Stimulated activated naive CD8-positive, alpha-beta T cell treated with anti-CD3 and anti-CD28 coated beads, Interleukin-15, Interleukin-2, amounts not matched to agents 100 ng/mL and 50 ng/mL, for 24 hours (primary cell): ENCODE results near the gene NANOS2.

ENCODE experiments used
- H3K27ac Mint-ChIP-seq: one replicate; pipeline ENCODE4 v1.8.0; 2021; ENCODE audit warnings: mild to moderate bottlenecking, mixed read lengths
- H3K27me3 Mint-ChIP-seq: one replicate; pipeline ENCODE4 v1.8.0; 2021; ENCODE audit warnings: mixed read lengths
- H3K36me3 Mint-ChIP-seq: one replicate; pipeline ENCODE4 v1.8.0; 2021; ENCODE audit warnings: low read depth, mixed read lengths
- H3K4me1 Mint-ChIP-seq: one replicate; pipeline ENCODE4 v1.8.0; 2021; ENCODE audit warnings: low read depth, mixed read lengths
- H3K4me3 Mint-ChIP-seq: one replicate; pipeline ENCODE4 v1.8.0; 2021; ENCODE audit warnings: mild to moderate bottlenecking, mixed read lengths
- H3K9me3 Mint-ChIP-seq: one replicate; pipeline ENCODE4 v1.8.0; 2021; ENCODE audit warnings: mixed read lengths

Gene NANOS2

DNA sequence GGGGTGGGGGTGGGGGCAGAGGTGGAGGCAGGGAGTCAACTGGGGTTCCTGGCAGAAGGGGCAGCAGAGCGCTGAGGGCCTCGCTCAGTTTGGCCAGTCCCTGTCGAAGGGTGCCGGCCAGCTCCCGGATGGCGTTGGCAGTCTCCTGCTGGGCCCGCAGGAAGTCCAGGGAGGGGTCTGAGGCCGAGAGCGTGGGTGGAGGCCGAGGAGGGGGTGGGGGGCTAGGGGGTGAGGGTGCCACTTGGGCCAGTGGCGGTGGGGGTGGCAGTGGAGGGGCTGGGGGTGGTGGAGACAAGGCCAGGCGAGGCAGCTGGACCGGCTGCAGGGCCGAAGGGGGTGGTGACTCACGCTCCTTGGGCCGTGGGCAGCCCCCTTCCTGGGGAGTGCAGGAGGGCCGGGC is 23.7 kb downstream of the NANOS2 start:
- Mint-ChIP-seq H3K4me1 (peaks cover 8% of the 10 kb centered on the region), H3K9me3 (no peaks in the 10 kb centered on the region)

DNA sequence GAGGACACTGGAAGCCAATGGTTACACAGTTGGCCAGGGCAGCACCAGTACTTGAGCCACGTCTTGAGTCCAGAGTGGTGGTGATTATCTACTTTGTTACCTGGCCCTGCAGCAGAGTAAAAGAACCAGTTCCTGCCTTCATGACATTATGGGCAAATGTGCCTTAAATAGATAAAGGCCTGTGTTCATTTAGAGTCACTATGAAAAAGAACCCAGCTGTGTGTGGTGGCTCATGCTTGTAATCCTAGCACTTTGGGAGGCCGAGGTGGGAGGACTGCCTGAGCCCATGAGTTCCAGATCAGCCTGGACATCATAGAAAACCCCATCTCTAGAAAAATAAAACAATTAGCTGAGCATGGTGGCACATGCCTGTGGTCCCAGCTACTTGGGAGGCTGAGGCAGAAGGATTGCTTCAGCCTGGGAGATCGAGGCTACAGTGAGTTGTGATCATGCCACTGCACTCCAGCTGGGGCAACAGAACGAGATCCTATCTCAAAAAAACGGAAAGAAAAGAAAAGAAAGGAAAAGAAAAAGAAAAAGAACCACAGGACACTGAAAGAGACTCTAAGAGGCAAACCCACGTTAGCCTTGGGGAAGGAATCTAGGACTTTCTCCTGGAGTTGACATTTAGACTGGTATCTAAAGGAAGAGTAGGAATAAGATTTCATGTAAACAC is 25.2 kb downstream of the NANOS2 start:
- Mint-ChIP-seq H3K27ac (peak overlapping the region; percentile 55), H3K9me3 (no peaks in the 10 kb centered on the region), H3K36me3 (no peaks in the 10 kb centered on the region), H3K27me3 (no peaks in the 10 kb centered on the region), H3K4me3 (no peak overlapping the region), H3K4me1 (peaks cover 13% of the 10 kb centered on the region)

More for the DNA sequence above, 23.7 kb downstream of the NANOS2 start:
- no peak overlapping the region for H3K27ac Mint-ChIP-seq
- no peaks in the 10 kb centered on the region for H3K27me3 Mint-ChIP-seq
- peaks cover 7% of the 10 kb centered on the region for H3K36me3 Mint-ChIP-seq
- no peak overlapping the region for H3K4me3 Mint-ChIP-seq

- H3K27me3 Mint-ChIP-seq: no peaks in the 10 kb centered on the region
- H3K4me1 Mint-ChIP-seq: peaks cover 25% of the 10 kb centered on the region
- H3K4me3 Mint-ChIP-seq: peak overlapping the region; percentile 88
- peak overlapping the region; percentile 92 for H3K27ac Mint-ChIP-seq
- H3K36me3 Mint-ChIP-seq: no peaks in the 10 kb centered on the region
- no peaks in the 10 kb centered on the region for H3K9me3 Mint-ChIP-seq
Observed at GRCh38 chr19:45887200-45887710, 27.3 kb downstream of the NANOS2 start.

DNA sequence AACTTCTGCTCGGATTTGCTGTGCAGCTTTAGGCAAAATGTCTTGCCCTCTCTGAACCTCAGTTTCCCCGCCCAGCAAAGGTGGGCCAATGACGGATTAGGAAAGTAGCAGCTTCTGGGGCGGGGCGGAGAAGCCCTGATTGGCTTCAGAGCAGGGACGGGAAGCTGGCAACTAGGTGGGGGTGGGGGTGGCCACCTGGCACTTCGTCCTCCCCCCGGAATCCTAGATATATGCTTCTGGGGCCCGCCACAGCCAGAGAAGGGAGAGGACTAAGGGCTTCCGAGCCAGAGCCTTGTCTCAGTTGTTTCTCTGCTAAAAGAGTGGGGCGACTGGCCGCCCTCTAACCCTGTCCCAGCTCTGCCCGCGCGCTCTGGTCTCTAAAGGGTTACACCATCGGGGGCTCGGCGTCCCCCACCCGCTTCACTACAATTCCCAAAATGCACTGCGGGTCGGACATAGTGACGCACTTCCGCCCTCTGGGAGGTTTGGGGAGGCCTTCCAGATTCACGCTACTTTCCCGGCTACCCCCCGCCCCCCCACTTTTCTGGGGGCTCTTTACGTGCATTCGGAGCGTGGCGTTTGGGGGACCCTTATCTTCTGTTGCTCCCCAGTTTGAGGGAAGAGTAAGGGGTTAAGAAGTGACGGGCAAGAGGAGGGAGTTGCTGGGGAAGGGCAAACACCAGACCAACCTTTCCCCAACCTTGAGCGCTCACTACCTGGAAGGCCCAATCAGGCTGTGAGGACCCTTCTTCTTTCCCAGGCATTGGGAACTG is 28.0 kb downstream of the NANOS2 start:
- peak overlapping the region; percentile 92 for H3K27ac Mint-ChIP-seq
- H3K36me3 Mint-ChIP-seq: no peaks in the 10 kb centered on the region
- H3K9me3 Mint-ChIP-seq: no peaks in the 10 kb centered on the region
- peaks cover 29% of the 10 kb centered on the region for H3K4me1 Mint-ChIP-seq
- H3K4me3 Mint-ChIP-seq: peak overlapping the region; percentile 88
- H3K27me3 Mint-ChIP-seq: no peaks in the 10 kb centered on the region

- H3K27ac Mint-ChIP-seq: peak within 1 kb of the TSS; percentile 92
- H3K4me1 Mint-ChIP-seq: peaks cover 36% of the 10 kb centered on the region
- H3K9me3 Mint-ChIP-seq: no peaks in the 10 kb centered on the region
- H3K4me3 Mint-ChIP-seq: peak within 1 kb of the TSS; percentile 88
- H3K36me3 Mint-ChIP-seq: no peaks in the 10 kb centered on the region
- H3K27me3 Mint-ChIP-seq: no peaks in the 10 kb centered on the region
Observed at GRCh38 chr19:45885556-45886426, 28.8 kb downstream of the NANOS2 start, which contains the start of gene IRF2BP1. IRF2BP1 (minus strand) TSS chr19:45886141; CDS start chr19:45885774, 367 bp downstream.

GRCh38 chr19:45884682-45885555 is 29.7 kb downstream of the NANOS2 start:
- H3K4me3 Mint-ChIP-seq: peak overlapping the region; percentile 69
- no peaks in the 10 kb centered on the region for H3K27me3 Mint-ChIP-seq
- peak overlapping the region; percentile 36 for H3K27ac Mint-ChIP-seq
- no peaks in the 10 kb centered on the region for H3K36me3 Mint-ChIP-seq
- H3K9me3 Mint-ChIP-seq: no peaks in the 10 kb centered on the region
- peaks cover 36% of the 10 kb centered on the region for H3K4me1 Mint-ChIP-seq

DNA sequence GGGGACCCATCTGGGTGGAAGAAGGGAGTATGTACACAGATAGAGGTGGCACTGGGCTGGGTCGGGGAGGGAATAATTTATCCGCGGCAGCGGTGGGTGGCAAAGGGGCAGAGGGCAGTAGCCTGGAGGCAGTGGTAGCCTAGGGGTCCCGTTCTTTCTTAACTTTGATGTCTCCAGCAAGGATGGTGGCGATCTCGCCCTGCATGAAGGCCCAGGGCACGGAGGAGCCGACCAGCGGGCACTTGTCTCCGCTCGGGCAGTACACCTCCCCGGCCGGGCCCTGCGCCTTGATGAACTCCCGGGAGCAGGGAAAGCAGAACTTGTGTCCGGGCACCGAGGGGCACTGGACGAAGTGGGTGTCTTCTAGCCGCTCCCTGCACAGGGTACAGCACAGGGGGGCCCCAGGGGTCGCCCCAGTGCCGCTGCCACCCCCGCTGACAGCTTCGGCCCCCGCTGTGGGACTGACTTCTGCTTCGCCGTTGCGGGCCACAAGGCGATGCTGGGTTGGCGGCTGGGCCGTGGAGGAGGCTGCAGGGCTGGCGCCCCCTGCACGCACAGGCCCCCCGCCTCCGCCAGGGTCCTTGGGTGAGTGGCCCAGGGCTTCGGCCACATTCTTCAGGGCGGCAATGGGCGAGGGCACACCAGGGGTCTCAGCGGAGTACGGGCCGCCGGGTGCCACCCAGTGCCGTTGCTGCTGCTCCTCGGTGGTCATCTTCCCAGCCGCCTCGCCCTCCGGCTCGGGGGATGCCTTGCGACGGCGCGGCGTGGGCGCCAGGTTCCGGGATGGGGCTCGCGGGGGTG is 30.5 kb downstream of the NANOS2 start:
- no peak overlapping the region for H3K27ac Mint-ChIP-seq
- no peaks in the 10 kb centered on the region for H3K9me3 Mint-ChIP-seq
- H3K36me3 Mint-ChIP-seq: no peaks in the 10 kb centered on the region
- no peaks in the 10 kb centered on the region for H3K27me3 Mint-ChIP-seq
- peak overlapping the region; percentile 81 for H3K4me3 Mint-ChIP-seq
- H3K4me1 Mint-ChIP-seq: peaks cover 36% of the 10 kb centered on the region

DNA sequence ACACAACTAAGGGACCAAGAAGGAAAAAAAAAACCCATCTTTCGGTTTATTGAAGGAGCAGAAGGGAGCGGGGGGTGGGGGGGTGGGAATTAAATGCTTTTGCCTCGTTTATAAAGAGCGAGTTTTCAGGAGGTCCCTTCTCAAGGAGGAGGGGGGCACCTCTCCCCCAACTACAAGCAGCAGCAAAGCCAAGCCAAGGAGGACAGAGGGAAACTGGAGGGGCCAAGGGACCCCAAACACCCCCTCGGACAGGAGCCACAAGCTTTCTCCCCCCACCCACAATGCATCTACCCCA is 31.0 kb downstream of the NANOS2 start:
- no peaks in the 10 kb centered on the region for H3K9me3 Mint-ChIP-seq
- no peaks in the 10 kb centered on the region for H3K27me3 Mint-ChIP-seq
- H3K4me3 Mint-ChIP-seq: peak overlapping the region; percentile 81
- H3K27ac Mint-ChIP-seq: peak overlapping the region; percentile 78
- H3K36me3 Mint-ChIP-seq: no peaks in the 10 kb centered on the region
- peaks cover 36% of the 10 kb centered on the region for H3K4me1 Mint-ChIP-seq

- no peaks in the 10 kb centered on the region for H3K36me3 Mint-ChIP-seq
- H3K27me3 Mint-ChIP-seq: peaks cover 2% of the 10 kb centered on the region
- H3K27ac Mint-ChIP-seq: peak overlapping the region; percentile 78
- peak overlapping the region; percentile 81 for H3K4me3 Mint-ChIP-seq
- H3K4me1 Mint-ChIP-seq: peaks cover 37% of the 10 kb centered on the region
- H3K9me3 Mint-ChIP-seq: no peaks in the 10 kb centered on the region
Observed at GRCh38 chr19:45882652-45883585, 31.7 kb downstream of the NANOS2 start.

GRCh38 chr19:45881909-45882528 is 32.6 kb downstream of the NANOS2 start:
- H3K27ac Mint-ChIP-seq: no peak overlapping the region
- no peaks in the 10 kb centered on the region for H3K9me3 Mint-ChIP-seq
- H3K4me1 Mint-ChIP-seq: peaks cover 41% of the 10 kb centered on the region
- H3K27me3 Mint-ChIP-seq: peaks cover 8% of the 10 kb centered on the region
- no peaks in the 10 kb centered on the region for H3K36me3 Mint-ChIP-seq
- no peak overlapping the region for H3K4me3 Mint-ChIP-seq

- Mint-ChIP-seq H3K36me3 (no peaks in the 10 kb centered on the region), H3K4me1 (peaks cover 42% of the 10 kb centered on the region), H3K9me3 (no peaks in the 10 kb centered on the region), H3K27me3 (peaks cover 10% of the 10 kb centered on the region), H3K27ac (no peak overlapping the region), H3K4me3 (no peak overlapping the region)
Observed at GRCh38 chr19:45881082-45881908, 33.3 kb downstream of the NANOS2 start.

DNA sequence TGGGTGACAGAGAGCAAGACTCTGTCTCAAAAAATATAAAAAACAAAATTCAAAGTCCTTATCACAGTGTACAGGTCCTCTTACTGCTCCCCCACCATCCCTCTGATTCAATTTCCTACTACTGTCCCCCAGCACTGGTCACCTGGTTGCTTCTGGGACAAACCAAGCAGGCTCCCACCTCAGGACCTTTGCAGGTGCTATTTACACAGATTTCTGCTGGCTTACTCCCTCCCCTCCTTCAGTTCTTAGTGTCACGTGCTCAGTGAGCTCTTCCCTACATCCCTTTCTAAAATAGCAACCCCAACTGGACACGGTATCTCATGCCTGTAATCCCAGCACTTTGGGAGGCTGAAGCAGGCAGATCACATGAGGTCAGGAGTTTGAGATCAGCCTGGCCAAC is 34.6 kb downstream of the NANOS2 start:
- Mint-ChIP-seq H3K36me3 (no peaks in the 10 kb centered on the region), H3K4me3 (no peak overlapping the region), H3K4me1 (peaks cover 46% of the 10 kb centered on the region), H3K9me3 (no peaks in the 10 kb centered on the region), H3K27me3 (peaks cover 15% of the 10 kb centered on the region), H3K27ac (no peak overlapping the region)
